Epithelial cell of esophagus (primary cell): ENCODE results near the gene PTF1A.

Experiments used
- DNase-seq: peaks from one replicate; pipeline ENCODE4 v3.0.0; 2010; ENCODE audit warnings: low read depth
- H3K4me3 ChIP-seq: 2 replicates; pipeline ENCODE4 v1.5.1; 2011; ENCODE audit warnings: mild to moderate bottlenecking, low read length, control low read depth
- TF ChIP-seq, protein P1 (sequence below): IDR thresholded peaks from 2 replicates; pipeline ENCODE4 v1.5.1; 2011; ENCODE audit warnings: low read depth, mild to moderate bottlenecking, low read length, control low read depth, inconsistent platforms; ENCODE audit not compliant: insufficient read depth; ENCODE audit errors: missing control alignments

Gene PTF1A

DNA sequence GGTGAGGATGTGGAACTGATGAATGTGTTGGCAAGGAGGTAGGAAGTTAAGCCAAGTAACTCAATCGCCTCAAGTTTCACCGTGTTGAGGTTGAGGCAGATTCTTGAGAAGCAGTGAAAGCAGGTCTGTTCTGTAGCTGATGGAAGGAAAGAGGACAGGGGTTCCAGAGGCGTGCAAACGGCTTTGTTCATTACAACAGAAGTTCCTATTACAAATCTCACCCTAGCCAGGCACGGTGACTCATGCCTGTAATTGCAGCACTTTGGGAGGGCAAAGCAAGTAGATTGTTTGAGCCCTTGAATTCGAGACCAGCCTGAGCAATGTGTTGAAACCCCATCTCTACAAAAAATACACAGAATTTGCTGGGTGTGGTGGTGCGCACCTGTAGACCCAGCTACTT lies 36.9 kb upstream of the PTF1A start:
- TF ChIP-seq, protein P1, sequence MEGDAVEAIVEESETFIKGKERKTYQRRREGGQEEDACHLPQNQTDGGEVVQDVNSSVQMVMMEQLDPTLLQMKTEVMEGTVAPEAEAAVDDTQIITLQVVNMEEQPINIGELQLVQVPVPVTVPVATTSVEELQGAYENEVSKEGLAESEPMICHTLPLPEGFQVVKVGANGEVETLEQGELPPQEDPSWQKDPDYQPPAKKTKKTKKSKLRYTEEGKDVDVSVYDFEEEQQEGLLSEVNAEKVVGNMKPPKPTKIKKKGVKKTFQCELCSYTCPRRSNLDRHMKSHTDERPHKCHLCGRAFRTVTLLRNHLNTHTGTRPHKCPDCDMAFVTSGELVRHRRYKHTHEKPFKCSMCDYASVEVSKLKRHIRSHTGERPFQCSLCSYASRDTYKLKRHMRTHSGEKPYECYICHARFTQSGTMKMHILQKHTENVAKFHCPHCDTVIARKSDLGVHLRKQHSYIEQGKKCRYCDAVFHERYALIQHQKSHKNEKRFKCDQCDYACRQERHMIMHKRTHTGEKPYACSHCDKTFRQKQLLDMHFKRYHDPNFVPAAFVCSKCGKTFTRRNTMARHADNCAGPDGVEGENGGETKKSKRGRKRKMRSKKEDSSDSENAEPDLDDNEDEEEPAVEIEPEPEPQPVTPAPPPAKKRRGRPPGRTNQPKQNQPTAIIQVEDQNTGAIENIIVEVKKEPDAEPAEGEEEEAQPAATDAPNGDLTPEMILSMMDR: no peak
- peak; percentile 35 for DNase-seq
- H3K4me3 ChIP-seq: no peak overlapping the region

DNA sequence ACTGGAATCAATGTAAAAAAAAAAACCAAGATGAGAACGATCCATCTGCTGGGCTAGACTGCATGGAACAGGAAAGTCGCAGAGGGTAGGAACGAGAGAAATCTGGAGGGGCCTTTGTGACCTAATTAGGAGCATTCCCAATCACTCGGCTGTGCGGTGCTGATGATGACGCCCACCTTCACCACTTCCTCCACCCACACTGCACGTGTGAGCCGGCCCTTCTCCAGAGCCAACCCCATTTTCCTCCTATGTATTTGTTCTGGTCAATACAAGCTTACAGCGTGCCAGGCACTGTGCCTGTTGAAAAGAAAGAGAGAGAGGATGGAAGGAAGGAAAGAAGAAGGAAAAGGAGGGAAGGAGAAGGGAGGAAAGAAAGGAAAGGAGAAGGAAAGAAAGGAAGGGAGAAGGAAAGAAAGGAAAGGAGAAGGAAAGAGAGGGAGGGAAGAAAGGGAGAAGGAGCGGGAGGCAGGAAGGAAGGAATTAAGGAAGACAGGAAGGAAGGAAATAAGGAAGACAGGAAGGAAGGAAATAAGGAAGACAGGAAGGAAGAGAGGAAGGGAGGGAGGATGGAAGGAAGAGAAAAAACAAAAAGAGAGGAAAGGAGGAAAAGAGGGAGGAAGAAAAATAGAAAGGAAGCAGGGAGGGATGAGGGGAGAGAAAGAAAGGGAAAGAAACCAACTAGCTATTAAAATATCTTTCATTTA lies 35.5 kb upstream of the PTF1A start:
- DNase-seq: no peak
- TF ChIP-seq, protein P1: no peak
- no peak overlapping the region for H3K4me3 ChIP-seq

DNA sequence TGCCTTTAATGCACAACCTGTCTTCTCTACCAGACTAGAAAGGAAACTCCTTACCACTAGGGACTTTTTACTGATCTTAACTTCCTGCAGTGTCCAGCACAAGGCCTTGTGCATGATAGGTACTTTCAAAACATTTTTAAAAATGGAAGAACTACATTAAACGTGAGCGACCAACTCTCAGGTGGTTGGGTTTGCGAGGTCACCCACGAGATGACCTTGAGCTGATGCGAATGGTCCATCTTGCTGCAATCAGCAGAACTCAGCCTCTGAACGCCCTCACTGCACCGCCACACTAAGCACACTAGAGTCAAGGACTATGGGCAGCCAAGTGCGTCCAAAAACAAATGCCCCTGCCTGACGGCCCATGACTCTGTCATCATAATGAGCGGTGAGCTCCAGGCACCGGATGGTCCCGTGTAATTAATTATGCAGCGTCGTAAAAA lies 34.9 kb upstream of the PTF1A start:
- DNase-seq: no peak
- no peak overlapping the region for H3K4me3 ChIP-seq
- TF ChIP-seq, protein P1: no peak

DNA sequence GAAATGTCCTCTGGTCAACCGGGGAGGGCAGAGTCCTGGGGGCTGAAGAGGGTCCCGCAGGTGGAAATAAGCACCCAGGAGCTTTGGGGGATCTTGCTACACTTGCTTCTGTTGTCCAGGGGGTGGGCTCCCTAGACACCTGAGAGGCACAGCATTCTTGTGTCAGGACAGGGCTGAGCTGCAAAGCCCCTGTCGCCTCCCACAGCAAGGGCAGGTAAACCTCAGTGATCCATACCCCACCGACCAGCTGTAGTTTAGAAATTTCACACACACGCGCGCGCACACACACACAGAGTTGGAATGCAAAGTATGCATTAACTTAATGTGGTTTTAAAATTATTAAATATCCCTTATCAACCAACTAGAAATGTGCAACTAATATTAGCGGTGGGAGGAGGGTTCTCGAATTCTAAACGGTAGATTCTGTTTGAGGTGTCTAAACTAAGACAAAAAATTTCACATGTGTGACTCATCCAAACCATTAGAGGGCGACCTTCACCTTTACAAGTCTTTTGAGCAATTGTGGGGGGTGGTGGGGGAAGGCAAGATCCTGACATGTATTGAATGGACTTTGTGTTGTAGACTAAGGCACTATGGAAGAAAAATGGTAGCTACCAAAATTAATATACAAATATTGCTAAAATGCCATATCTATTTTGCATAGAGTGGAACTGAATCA lies 34.3 kb upstream of the PTF1A start:
- no peak overlapping the region for H3K4me3 ChIP-seq
- DNase-seq: peak; percentile 56
- TF ChIP-seq, protein P1: peak; percentile 31

GRCh38 chr10:23158370-23158769 lies 33.7 kb upstream of the PTF1A start:
- no peak overlapping the region for H3K4me3 ChIP-seq
- DNase-seq: peak; percentile 68
- TF ChIP-seq, protein P1: peak; percentile 84

GRCh38 chr10:23171232-23171876 lies 20.8 kb upstream of the PTF1A start:
- peak; percentile 57 for DNase-seq

More at GRCh38 chr10:23171232-23171876, 20.8 kb upstream of the PTF1A start:
- no peak overlapping the region for H3K4me3 ChIP-seq
- TF ChIP-seq, protein P1: no peak
